Glomerular visceral epithelial cell (primary cell): ENCODE data around the gene NET1.
A peak's percentile ranks its signal among the peaks of the same experiment; 100 is the strongest.
"Not testable (repeated sequence)": the region's sequence is repeated elsewhere in the genome, so short reads cannot be mapped to it uniquely, and the experiment has no call there.

Experiments used
- DNase-seq: peaks from one replicate; pipeline ENCODE4 v3.0.0-alpha.2; 2016; ENCODE audit errors: extremely low spot score

NET1 gene

DNA sequence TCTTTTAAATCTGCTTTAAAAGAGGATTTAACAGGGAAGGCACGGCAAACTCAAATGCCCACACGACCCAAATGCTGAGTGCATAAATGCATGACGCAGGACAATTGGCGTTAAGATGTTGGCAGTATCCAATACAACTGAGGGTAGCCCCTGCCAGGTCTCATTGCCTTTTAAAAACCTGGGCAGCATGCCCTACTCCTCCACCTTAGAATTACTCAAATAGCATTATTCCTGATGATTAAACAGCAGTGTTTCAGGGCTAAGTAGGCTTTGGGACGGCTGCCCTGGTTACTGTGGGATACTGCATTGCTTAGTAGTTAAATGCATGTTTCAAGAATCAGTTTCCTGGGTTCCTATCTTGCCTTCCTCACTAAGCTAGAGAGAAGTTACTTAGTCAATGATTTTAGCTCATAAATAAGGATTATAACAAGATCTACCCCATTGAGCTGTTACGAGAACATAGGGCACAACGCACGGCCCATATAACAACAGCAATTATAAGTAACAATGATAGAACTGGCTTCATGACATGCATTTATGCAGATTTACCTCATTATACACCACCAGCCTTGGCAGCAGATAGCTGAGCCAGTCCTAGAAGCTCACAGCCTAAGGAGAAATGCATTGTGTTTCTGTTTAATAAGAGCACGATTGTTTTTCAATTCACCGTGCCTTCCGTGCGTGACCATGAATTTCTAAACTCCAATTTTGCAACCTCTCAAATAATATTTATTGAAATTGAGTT is 15.6 kb upstream of the NET1 start:
- DNase-seq = no peak

DNA sequence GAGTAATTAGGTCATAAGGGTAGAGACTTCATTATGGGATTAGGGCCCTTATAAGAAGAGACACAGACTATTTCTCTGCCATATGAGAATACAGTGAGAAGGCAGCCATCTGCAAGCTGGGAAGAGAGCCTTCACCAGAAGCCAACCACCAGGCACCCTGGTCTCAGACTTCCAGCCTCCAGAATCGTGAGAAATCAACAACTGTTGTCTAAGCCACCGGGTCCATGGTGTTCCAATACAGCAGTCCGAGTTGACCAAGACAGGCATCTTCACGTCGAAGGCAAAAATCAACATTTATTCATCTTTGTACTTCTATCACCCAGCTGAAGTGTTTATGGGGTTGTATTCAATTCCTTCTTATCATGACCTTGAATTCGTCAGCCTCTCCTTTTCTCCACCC is 13.0 kb upstream of the NET1 start:
- DNase-seq = no peak

GRCh38 chr10:5400468-5401240 is 11.7 kb upstream of the NET1 start:
- DNase-seq = no peak

GRCh38 chr10:5402798-5403197 is 9.6 kb upstream of the NET1 start:
- DNase-seq = no peak

GRCh38 chr10:5404208-5405041 is 7.9 kb upstream of the NET1 start, which contains the start of gene TUBAL3:
Gene TUBAL3, minus strand, starts transcription at chr10:5404828. Its CDS starts 36 bp downstream, at chr10:5404792.
- peak; percentile 32 for DNase-seq

GRCh38 chr10:5406918-5407317 is 5.4 kb upstream of the NET1 start:
- DNase-seq = no peak

GRCh38 chr10:5410787-5411186 is 1.6 kb upstream of the NET1 start:
- not testable (repeated sequence) for DNase-seq

GRCh38 chr10:5411941-5412276 is 448 bp upstream of the NET1 start:
- no peak for DNase-seq

DNA sequence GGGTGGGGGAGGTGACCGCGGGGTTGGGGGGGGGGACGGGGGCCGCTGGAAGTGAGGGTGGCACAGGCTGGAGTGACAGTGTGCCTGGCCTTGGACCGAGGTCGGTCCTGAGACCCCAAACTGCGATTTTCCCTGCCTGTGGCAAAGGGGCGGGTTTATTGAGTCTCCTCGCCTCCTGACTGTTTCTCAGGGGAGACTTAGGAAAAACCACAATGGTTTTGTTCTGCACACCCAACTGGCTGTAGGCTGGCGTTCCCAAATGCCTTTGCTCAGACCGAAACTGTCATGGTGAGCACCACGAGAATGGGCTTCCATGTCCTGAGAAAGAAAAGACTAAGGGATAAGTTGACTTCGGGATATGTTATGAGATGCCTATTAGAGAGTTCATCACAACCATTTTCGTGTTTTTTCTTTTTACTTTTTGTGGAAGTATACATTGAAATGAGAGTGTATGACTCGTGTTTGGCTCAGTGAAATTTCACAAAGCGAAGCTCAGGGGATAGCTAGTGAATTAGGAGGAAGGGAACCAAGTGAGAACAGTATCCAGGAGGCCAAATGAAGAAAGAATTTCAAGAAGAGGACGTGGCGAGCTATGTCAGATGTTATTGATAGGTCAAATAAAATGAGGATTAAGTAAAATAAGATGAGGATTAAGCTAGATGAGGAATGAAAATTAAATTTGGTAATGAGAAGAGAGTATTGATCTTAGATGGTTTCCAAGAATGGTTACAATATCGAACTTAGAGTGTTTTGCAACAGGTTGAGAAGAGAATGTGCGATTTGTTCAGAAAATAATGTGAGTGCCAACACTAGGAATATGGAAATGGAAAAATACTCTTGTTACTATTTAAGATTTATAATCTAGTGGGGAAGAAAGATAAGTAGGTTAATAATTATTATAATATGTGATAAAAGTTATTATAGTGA is 918 bp downstream of the NET1 start:
- DNase-seq = peak; percentile 60

GRCh38 chr10:5416981-5417380 is 4.6 kb downstream of the NET1 start:
- no peak for DNase-seq

DNA sequence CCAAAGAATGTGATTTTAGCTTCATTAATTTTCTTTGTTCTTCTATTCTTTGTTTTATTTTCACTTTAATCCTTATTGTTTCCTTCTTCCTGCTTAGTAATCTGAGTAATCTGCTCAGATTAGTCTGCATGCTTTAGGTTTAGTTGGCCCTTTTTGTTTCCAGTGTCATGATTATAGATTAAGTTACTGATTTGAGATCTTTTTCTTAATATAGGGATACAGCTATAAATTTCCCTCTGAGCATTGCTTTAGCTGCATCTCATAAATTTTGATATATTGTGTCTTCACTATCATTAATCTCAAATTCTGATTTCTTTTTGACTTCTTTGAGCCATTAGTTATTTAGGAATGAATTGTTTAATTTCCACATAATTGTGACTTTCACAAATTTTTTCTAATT is 6.2 kb downstream of the NET1 start:
- no peak for DNase-seq

DNA sequence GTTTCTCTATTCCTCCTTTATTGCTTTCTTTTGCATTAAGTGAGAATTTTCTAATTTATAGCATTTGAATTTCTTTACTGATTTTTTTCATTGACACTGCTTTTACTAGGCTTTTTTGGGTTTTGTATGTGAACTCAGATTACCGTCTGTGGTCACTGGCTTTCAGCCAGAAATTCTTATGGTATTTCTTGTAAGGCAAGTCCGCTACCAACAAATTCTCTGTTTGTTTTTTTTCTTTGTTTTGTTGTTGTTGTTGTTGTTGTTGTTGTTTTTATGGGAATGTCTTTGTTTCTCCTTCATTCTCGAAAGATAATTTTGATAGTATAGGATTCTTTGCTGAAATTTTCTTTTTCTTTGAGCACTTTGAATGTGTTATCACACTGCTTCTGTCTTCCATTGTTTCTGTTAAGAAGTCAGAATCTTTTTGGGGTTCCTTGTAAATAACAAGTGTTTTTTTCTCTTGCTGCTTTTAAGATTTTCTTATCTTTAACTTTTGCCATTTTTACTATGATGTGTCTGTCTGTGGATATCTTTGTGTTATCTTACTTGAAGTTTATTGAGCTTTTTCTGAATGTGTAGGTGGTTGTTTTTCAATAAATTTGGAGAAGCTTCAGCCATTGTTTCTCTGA is 7.2 kb downstream of the NET1 start:
- DNase-seq = no peak

GRCh38 chr10:5423771-5424170 is 11.4 kb downstream of the NET1 start:
- no peak for DNase-seq

GRCh38 chr10:5424751-5425150 is 12.4 kb downstream of the NET1 start:
- no peak for DNase-seq

DNA sequence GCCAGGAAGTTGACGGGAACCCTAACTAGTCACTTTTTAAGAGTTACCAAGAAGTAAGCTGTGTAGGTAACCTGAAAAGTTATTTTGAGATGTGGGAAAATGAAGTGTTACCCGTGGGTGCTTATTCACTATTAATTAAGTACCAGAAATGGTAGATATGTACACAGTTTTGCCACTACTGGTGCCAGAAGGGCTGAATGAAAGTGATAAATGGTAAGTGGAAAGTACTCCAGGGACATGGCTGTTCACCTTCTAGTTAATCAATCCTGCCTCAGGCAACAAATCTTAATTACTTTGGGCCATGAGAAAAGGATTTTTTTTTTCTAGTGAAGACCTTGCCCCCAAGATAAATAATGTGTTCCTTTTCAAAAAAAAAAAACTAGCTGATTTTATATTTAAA is 15.8 kb downstream of the NET1 start:
- no peak for DNase-seq

DNA sequence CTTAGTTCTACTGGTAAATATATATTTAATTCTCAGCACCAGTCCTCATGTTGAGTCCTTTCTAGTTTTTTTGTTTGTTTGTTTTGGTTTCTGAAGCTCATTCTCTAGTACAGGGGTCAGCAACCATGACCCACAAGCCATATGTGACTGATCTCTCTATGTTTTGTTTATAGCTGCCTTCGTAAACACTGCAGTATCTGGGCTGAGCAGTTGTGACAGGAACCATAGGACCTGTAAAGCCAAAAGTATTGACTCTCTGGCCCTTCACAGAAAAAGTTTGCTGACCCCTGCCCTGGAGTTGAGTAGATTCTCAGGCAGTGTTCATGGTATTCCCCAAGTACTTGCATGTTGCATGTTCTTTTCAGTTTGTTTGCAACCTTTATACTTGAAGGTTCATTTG is 20.8 kb downstream of the NET1 start:
- DNase-seq = no peak

DNA sequence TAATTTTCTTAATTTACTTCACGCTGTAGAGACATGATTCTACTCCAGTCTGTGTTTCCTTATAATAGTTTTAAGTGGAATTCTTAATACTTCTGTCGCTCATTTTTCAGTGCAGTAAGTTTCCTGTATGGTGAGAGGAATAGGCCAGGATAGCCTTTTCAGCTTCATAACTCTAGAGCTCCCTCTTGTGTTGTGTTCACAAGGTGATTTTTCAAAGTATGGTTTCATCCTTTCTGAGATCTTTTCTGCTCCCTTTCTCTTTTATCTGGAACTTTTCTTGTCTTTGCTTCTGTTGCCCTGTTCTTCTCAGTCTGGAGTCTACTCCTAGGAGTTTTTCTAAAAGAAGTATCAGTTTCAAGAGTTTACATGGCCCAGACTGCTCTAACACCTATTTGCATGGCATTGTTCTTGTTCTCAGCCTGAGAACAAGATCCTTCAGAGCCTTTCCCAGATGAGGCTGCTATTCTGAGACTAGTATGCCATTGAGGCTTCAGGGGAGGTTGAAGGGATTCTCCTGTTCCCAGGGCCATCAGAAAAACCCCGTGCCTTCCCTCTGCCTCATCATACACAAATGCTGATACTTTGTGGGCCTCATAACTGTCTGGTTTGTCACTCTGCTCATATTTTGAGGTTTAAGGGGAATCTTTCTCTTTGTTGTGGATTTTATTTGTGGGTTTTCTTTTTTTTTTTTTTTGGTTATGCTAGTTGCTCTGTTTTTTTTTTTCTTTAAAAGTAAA is 21.8 kb downstream of the NET1 start:
- peak; percentile 69 for DNase-seq

DNA sequence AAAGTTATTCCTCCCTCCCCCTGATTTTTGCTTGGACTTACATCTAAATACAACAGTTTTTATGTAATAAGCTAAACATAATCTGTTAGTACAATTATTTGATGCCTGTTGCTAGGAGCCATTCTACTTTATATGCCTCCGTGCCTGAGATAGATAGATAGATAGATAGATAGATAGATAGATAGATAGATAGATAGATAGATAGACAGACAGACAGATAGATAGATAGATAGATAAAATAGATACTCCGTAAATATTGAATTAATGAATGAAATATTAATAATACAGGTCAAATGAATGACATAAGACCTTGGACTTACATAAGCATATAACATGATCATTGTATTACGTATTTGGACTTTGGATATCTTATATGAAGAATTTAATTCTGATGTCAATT is 23.0 kb downstream of the NET1 start:
- no peak for DNase-seq

DNA sequence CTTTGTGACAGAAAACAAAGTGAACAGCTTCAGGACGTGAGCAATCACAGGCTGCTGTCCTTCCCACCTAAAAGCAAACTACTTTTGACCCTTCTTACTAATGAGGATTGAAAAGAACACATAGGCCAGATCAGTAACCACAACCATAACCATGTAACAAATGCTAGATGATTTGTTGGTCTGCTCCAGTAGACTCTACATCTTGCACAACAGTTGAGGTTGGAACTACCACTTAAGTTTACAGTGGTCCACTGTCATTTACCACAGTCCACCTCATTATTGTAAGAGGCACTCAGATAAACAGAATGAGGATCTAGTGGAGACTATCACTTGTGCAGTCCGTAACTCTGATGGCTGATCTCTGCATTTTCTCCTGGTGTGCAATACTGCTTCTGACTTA is 27.8 kb downstream of the NET1 start:
- DNase-seq = no peak

DNA sequence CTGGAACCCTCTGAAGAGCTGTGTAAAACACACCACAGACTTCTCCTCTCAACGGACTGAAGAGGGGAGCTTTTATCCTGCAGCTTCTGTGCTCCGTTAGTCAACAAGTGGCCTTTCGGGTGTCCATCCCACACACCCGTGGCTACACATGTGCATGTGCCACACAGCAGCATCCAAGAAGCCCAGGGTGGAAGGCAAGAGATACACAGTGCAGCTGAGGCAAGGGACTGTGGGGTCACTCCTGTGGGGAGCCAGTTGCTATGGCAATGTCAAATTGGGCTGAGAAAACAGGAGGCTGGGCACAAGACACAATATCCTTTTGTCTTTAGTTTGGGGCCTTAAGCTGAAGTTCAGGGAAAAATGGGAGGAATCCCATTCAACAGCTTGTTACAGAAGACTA is 28.7 kb downstream of the NET1 start:
- DNase-seq = no peak
